MCF 10A (cell line): ENCODE data around the gene WFDC5. TPM values are rescaled to one million over a fixed set of nuclear protein-coding genes. Genes with fewer than 3 reads are reported as not detected.
"Not testable (repeated sequence)": the region's sequence is repeated elsewhere in the genome, so short reads cannot be mapped to it uniquely, and the experiment has no call there.

ENCODE experiments used
- BruUV-seq: library from RNA; stranded (reverse); fragments of 400-500 nt; replicated peaks from 2 replicates; lab custom pipeline; 2021; lab: Mats Ljungman, UMichigan
- CTCF ChIA-PET: fragments of 300-600 bp; sonication (Branson Sonifier 250); formaldehyde crosslinking; extraction: SDS; loops from one replicate; lab custom pipeline; 2021; ENCODE audit warnings: antibody characterized with exemption, inconsistent platforms; lab: Yijun Ruan, JAX
- POLR2A ChIA-PET: fragments of 300-600, 350-650 bp; sonication (Branson Sonifier 250); formaldehyde crosslinking; extraction: SDS; loops from one replicate; lab custom pipeline; 2020; ENCODE audit warnings: antibody characterized with exemption, inconsistent platforms; lab: Yijun Ruan, JAX
- DNase-seq: peaks from one replicate; pipeline ENCODE4 v3.0.0-alpha.2; 2018; ENCODE audit not compliant: unreplicated experiment
- H3K27ac Mint-ChIP-seq: one replicate; pipeline ENCODE4 v1.8.0; 2022; ENCODE audit warnings: mild to moderate bottlenecking, low read depth, mixed read lengths; ENCODE audit not compliant: unreplicated experiment
- H3K27me3 Mint-ChIP-seq: one replicate; pipeline ENCODE4 v1.8.0; 2022; ENCODE audit warnings: mixed read lengths; ENCODE audit not compliant: insufficient read depth, unreplicated experiment
- H3K36me3 Mint-ChIP-seq: one replicate; pipeline ENCODE4 v1.8.0; 2022; ENCODE audit warnings: mild to moderate bottlenecking, moderate library complexity, mixed read lengths; ENCODE audit not compliant: insufficient read depth, unreplicated experiment
- H3K4me1 Mint-ChIP-seq: one replicate; pipeline ENCODE4 v1.8.0; 2022; ENCODE audit warnings: mixed read lengths; ENCODE audit not compliant: insufficient read depth, unreplicated experiment
- H3K4me3 Mint-ChIP-seq: one replicate; pipeline ENCODE4 v1.8.0; 2022; ENCODE audit warnings: mild to moderate bottlenecking, moderate library complexity, mixed read lengths; ENCODE audit not compliant: unreplicated experiment
- H3K9me3 Mint-ChIP-seq: one replicate; pipeline ENCODE4 v1.8.0; 2022; ENCODE audit warnings: mixed read lengths; ENCODE audit not compliant: unreplicated experiment
- intact Hi-C: fragments of 100-400 bp; cut with micrococcal nuclease; formaldehyde crosslinking; loops from 2 replicates; pipeline ENCODE4 v1.14.1; 2022
- total RNA-seq: library from RNA; stranded (reverse); gene quantifications from 2 replicates; pipeline ENCODE4 v1.2.3, GENCODE V29; 2022
- TF ChIP-seq, protein P1 (sequence below): fragments of 200-600 bp; IDR thresholded peaks from one replicate; pipeline ENCODE4 v1.8.0; 2022; ENCODE audit warnings: antibody characterized with exemption, mild to moderate bottlenecking; ENCODE audit not compliant: unreplicated experiment

WFDC5 gene
- total RNA-seq, 1 experiment from 2014 or later = not detected

- BruUV-seq = no TSS peak
Observed at GRCh38 chr20:45153147-45153546, 38.2 kb upstream of the WFDC5 start.

GRCh38 chr20:45152405-45152804, 37.4 kb upstream of the WFDC5 start:
- Mint-ChIP-seq H3K36me3 (no peaks in the 10 kb centered on the region), H3K9me3 (no peaks in the 10 kb centered on the region), H3K4me3 (no peak overlapping the region), H3K4me1 (no peaks in the 10 kb centered on the region), H3K27me3 (peaks cover 39% of the 10 kb centered on the region), H3K27ac (no peak overlapping the region)
- CTCF ChIA-PET = interaction anchor here (1.0 to 2.2 kb wide), 2 partner anchors 13 to 84 kb away, joined by 3 to 14 read pairs; no protein-coding TSS in a partner anchor
- BruUV-seq = no TSS peak
- POLR2A ChIA-PET = interaction anchor here (0.6 kb wide), 1 partner anchor 259 kb away, joined by 3 read pairs; no protein-coding TSS in a partner anchor
- intact Hi-C loops = no loop called here
- TF ChIP-seq, protein P1, sequence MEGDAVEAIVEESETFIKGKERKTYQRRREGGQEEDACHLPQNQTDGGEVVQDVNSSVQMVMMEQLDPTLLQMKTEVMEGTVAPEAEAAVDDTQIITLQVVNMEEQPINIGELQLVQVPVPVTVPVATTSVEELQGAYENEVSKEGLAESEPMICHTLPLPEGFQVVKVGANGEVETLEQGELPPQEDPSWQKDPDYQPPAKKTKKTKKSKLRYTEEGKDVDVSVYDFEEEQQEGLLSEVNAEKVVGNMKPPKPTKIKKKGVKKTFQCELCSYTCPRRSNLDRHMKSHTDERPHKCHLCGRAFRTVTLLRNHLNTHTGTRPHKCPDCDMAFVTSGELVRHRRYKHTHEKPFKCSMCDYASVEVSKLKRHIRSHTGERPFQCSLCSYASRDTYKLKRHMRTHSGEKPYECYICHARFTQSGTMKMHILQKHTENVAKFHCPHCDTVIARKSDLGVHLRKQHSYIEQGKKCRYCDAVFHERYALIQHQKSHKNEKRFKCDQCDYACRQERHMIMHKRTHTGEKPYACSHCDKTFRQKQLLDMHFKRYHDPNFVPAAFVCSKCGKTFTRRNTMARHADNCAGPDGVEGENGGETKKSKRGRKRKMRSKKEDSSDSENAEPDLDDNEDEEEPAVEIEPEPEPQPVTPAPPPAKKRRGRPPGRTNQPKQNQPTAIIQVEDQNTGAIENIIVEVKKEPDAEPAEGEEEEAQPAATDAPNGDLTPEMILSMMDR = no peak
- DNase-seq = no peak

More at GRCh38 chr20:45153147-45153546, 38.2 kb upstream of the WFDC5 start:
- Mint-ChIP-seq H3K4me1 (peaks cover 7% of the 10 kb centered on the region), H3K27ac (no peak overlapping the region), H3K36me3 (no peaks in the 10 kb centered on the region), H3K9me3 (no peaks in the 10 kb centered on the region), H3K4me3 (no peak overlapping the region), H3K27me3 (peaks cover 31% of the 10 kb centered on the region)
- intact Hi-C loops = no loop called here
- ChIA-PET POLR2A (interaction anchor here (1.1 kb wide), 1 partner anchor 10 kb away, joined by 3 read pairs; no protein-coding TSS in a partner anchor), CTCF (interaction anchor here (0.7 to 1.1 kb wide), 4 partner anchors 8 to 143 kb away, joined by 3 to 6 read pairs (median 3); no protein-coding TSS in a partner anchor)
- no peak for DNase-seq
- TF ChIP-seq, protein P1 = no peak

DNA sequence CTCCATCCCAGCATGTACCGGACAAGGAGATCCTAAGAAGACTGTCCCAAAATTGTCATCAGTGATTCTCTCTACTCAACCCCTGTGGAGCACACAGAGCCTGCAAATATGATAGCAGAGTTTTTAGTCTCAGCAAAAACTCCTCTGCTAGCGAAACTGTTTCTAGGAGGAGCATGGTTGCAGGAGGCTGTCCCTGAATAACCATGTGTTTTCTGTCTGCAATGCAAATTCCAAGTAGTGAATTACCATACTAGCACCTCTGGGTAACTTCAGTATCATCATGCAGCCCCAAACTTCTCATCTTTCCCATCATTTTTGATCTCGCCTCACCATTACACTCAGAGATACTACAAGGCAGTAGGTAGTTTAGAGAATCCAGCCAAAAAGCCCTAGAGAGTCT, 34.1 kb upstream of the WFDC5 start:
- Mint-ChIP-seq H3K4me1 (no peaks in the 10 kb centered on the region), H3K36me3 (no peaks in the 10 kb centered on the region), H3K27me3 (peaks cover 66% of the 10 kb centered on the region), H3K9me3 (no peaks in the 10 kb centered on the region), H3K4me3 (no peak overlapping the region), H3K27ac (no peak overlapping the region)
- no peak for DNase-seq
- no TSS peak for BruUV-seq
- CTCF ChIA-PET = interaction anchor here (0.8 to 2.1 kb wide), 3 partner anchors 9 to 144 kb away, joined by 5 read pairs; no protein-coding TSS in a partner anchor
- POLR2A ChIA-PET = no interaction called here
- TF ChIP-seq, protein P1 = no peak
- intact Hi-C loops = no loop called here

DNA sequence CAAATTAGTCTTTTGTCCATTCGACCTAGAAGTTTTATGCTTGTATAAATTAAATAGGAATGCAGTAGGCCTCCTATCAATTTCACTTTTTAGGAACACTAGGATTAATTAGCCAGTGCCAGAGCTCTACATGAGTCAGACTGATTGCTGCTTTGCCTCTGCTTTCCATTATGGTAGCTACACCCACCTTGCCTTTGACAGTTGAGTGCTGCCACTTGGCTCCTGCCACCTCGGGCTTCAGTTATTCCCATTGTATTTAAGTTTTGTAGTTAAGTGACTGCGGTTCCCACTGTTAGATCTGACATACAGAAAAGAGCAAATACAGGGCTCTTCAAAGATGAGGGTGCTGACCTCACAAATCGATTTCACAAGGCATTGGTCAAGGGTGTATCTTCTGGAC, 25.9 kb upstream of the WFDC5 start:
- Mint-ChIP-seq H3K4me1 (no peaks in the 10 kb centered on the region), H3K36me3 (no peaks in the 10 kb centered on the region), H3K4me3 (no peak overlapping the region), H3K9me3 (no peaks in the 10 kb centered on the region), H3K27ac (no peak overlapping the region), H3K27me3 (peaks cover 12% of the 10 kb centered on the region)
- no TSS peak for BruUV-seq
- intact Hi-C loops = no loop called here
- POLR2A ChIA-PET = no interaction called here
- no peak for DNase-seq
- CTCF ChIA-PET = interaction anchor here (2.4 to 4.9 kb wide), 5 partner anchors 12 to 152 kb away, joined by 9 to 144 read pairs (median 29); partner anchors contain the start of gene WFDC5
- TF ChIP-seq, protein P1 = no peak

DNA sequence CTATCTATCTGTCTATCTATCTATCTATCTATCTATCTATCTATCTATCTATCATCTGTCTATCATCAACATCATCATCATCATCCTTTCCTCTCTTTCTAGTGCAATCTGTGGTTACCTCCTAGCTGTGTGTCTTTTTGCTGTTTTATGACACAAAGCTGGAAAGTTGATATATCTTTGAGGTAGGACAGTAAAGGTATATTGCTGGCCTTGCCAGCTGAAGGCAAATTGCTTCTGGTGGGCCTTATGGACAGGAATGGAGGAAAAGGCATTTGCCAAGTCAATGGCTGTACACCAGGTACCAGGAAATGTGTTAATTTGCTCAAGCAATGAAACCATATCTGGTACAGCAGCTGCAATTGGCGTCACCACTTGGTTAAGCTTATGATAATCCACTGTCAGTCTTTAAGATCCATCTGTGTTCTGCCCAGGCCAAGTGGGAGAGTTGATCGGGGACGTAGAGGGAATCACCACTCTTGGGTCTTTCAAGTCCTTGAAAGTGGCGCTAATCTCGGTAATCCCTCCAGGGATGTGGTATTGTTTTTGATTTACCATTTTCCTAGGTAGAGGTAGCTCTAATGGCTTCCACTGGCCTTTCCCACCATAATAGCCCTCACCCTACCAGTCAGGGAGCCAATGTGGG, 24.9 kb upstream of the WFDC5 start:
- not testable (repeated sequence) for H3K27ac Mint-ChIP-seq, H3K36me3 Mint-ChIP-seq, DNase-seq, H3K4me1 Mint-ChIP-seq, H3K9me3 Mint-ChIP-seq, H3K4me3 Mint-ChIP-seq, BruUV-seq, H3K27me3 Mint-ChIP-seq
- ChIA-PET POLR2A (interaction anchor here (0.7 to 2.6 kb wide), 3 partner anchors 10 to 151 kb away, joined by 3 to 14 read pairs (median 14); no protein-coding TSS in a partner anchor), CTCF (interaction anchor here (0.5 to 4.9 kb wide), 35 partner anchors 9 to 646 kb away, joined by 3 to 144 read pairs (median 6); partner anchors contain the start of genes PI3, SLPI and WFDC5)
- intact Hi-C loops = loop anchor here (1.0 kb wide), 1 partner anchor 151 kb away; no protein-coding TSS in a partner anchor
